ENCODE data around the gene RHOBTB3.

The RHOBTB3 gene

DNA sequence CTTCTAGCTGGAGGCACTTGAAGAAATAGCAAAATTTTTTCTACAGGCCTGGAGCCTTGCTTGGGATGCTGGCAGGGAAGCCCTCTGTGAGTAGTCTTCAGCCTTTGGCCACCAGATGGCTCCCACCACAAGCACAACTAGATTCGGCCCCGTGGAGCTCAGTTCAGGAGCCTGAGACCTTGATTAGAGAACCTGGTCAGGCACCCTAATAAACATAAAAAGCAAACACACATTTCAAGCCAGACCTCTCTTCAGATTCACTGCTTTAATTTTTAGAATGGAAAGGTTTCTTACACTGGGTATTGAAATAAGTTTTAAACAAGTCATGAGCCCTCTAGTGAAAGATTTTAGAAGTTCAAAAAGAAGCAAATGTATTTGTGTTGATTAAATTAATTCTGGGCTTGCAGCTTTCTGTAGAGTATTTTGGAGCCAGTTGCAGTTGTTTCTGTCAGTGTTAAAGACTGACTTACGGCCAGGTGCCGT lies 50.0 kb downstream of the RHOBTB3 start:
- TF ChIP-seq, protein P1, sequence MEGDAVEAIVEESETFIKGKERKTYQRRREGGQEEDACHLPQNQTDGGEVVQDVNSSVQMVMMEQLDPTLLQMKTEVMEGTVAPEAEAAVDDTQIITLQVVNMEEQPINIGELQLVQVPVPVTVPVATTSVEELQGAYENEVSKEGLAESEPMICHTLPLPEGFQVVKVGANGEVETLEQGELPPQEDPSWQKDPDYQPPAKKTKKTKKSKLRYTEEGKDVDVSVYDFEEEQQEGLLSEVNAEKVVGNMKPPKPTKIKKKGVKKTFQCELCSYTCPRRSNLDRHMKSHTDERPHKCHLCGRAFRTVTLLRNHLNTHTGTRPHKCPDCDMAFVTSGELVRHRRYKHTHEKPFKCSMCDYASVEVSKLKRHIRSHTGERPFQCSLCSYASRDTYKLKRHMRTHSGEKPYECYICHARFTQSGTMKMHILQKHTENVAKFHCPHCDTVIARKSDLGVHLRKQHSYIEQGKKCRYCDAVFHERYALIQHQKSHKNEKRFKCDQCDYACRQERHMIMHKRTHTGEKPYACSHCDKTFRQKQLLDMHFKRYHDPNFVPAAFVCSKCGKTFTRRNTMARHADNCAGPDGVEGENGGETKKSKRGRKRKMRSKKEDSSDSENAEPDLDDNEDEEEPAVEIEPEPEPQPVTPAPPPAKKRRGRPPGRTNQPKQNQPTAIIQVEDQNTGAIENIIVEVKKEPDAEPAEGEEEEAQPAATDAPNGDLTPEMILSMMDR (conservative IDR thresholded peaks at IDR 0.05) = peak; percentile 100
- peak overlapping the region; percentile 69 for H3K27ac ChIP-seq

DNA sequence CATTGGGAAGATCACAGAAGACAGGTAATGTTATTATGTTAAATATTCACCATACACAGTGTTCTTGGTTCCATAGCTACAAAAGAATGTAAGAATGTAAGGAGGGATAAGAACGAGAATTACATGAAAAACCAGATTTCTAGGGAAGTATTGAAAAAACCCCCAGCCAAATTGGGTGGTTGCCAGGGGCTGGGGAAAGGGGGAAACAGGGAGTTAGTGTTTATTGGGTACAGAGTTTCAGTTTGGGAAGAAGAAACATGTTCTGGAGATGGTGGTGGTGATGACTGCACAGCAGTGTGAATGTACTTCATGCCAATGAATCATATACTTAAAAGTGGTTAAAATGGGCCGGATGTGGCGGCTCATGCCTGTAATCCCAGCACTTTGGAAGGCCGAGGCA lies 51.0 kb downstream of the RHOBTB3 start:
- peak overlapping the region; percentile 69 for H3K27ac ChIP-seq
- TF ChIP-seq, protein P1 (conservative IDR thresholded peaks at IDR 0.05) = no peak

DNA sequence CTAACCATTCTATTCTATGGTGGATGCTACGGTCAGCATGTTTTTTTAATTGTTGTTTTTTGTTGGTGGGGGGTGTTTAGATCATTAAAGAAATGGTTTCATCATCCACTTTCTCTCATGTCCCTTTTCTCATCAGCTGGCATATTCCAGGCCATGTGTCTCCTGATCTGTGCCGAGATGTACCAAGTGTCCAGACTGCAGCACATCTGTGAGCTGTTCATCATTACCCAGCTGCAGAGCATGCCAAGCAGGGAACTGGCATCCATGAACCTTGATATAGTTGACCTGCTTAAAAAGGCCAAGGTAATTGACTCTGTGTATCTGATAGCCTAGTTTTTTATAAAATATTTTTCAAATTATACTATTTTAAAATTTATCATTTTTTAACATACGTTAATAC lies 52.5 kb downstream of the RHOBTB3 start:
- TF ChIP-seq, protein P1 (conservative IDR thresholded peaks at IDR 0.05) = no peak

DNA sequence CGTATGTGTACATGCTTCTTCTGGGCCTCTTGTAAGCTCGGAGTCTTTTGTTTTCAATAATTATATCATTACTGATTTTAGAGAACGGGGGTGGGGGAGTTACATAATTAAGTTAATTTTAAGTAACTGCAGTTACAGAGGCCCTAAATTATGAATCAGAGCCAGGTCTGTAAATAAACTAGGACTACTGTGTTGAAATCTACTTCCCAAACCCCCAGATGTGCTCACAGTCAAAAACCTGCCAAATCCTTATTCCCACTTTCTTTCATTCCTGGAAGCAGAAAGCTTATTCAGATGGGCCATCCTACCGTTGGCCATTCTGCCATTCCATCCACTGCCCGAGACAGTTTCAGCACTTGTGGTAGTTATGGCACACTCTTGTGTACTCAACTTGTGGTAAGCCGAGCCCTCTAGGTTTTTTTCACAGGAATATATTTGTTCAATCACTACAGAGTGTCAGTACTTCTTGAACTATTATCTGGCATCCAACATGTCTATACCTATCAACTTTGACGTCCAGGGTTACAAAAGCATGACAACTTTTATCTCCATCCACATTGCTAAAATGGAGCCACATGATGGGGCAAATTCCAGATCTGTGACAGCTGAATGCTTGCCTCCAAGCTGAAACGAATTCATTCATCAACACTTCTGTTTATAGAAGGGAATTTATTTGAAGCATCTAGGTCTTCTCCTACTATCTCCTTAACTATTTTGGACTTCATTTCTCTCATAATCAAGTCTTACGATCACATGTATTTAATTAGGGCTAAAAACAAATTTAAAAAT lies 53.6 kb downstream of the RHOBTB3 start:
- TF ChIP-seq, protein P1 (conservative IDR thresholded peaks at IDR 0.05) = no peak

More for the DNA sequence above, 52.5 kb downstream of the RHOBTB3 start:
- no peak overlapping the region for H3K27ac ChIP-seq

DNA sequence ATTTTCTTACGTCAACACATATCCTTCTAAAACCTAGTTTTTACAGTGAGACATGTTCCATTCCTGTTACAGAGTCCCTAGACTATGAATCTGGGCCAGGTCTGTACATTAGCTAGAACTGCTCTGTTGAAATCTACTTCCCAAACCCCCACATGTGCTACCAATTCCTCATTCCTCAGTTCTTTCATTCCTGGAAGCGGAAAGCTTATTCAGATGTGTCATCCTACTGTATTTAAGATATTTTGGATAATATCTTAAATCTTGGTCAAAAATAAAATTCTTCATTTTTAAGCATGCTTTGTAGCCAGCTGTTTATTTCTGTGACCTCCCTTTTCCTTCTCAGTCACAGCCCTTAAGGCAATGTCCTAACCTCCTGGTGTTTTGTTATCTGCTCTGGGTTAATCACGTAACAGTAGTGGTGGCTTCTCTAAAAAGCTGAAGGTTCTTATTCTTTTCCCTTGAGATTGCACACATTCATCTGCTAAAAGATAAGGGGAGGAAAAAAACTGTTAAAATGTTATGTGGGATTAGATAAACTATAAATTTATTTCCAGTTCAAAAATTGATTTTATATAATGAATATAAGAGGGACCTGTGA lies 55.8 kb downstream of the RHOBTB3 start:
- TF ChIP-seq, protein P1 (conservative IDR thresholded peaks at IDR 0.05) = no peak
- no peak overlapping the region; the same call in 1 of the 2 replicates for H3K27ac ChIP-seq

More for the DNA sequence above, 53.6 kb downstream of the RHOBTB3 start:
- H3K27ac ChIP-seq = no peak overlapping the region

DNA sequence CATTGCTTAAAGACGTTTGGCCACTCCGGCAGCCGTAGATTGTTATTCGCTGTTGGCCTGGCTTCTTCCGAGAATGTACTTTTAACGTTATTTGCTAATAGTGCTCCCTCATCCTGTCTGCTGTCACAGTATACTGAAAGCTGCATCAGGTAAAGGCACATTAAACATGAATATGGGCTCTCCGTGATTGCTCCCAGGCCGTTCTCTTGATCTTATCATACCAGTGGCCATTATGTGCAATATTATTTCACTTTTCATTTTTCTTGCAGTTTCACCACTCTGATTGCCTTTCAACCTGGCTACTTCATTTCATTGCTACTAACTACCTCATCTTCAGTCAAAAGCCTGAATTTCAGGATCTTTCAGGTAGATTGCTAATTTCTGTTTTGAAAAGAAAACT lies 57.4 kb downstream of the RHOBTB3 start:
- H3K27ac ChIP-seq = peak overlapping the region; percentile 21
- TF ChIP-seq, protein P1 (conservative IDR thresholded peaks at IDR 0.05) = no peak

DNA sequence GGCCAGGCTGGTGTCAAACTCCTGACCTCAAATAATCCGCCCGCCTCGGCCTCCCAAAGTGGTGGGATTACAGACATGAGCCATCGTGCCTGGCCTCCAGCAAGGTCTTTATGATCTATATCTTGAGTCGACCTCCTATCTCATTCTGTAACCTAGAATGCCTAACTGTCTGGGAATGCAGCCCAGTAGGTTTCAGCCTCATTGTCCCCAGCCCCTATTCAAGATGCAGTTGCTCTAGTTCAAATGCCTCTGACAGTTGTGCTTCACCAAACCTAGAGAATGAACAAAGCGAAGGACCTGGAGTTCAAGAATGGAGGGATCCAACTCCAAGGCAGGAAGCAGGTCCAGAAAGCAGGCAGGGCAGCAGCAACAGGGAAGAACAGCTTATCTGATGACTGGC lies 60.6 kb downstream of the RHOBTB3 start:
- TF ChIP-seq, protein P1 (conservative IDR thresholded peaks at IDR 0.05) = no peak
- H3K27ac ChIP-seq = peak overlapping the region; percentile 45
